ENCODE data around the gene TMEM141. TPM values are rescaled to one million over a fixed set of nuclear protein-coding genes. Genes with fewer than 3 reads are reported as not detected.
"Not testable (repeated sequence)": the region's sequence is repeated elsewhere in the genome, so short reads cannot be mapped to it uniquely, and the experiment has no call there.

TMEM141 gene
- total and polyA plus RNA-seq, 2 donors (not counting 3 experiments of a cell fraction or from before 2014, with no cell fraction given), result 43.2 to 146 TPM

GRCh38 chr9:136832581-136832980 lies 41.4 kb downstream of the TMEM141 start:
- Histone ChIP-seq H3K36me3 (ENCODE audit: control insufficient read depth in 2 of 2, extremely low read depth in 1 of 2, insufficient read depth in 2 of 2, low read length in 2 of 2) (peaks cover 7 to 30% of the 10 kb centered on the region in 2 experiments), H3K79me2 (ENCODE audit: control insufficient read depth, insufficient read depth, low read length) (no peaks in the 10 kb centered on the region), H3K9me1 (replicated peaks; ENCODE audit: control insufficient read depth, extremely low read depth, insufficient read depth, low read length) (no peaks in the 10 kb centered on the region), H3K4me1 (ENCODE audit: control insufficient read depth, extremely low read depth, insufficient read depth, low read length) (no peaks in the 10 kb centered on the region), H2AFZ (ENCODE audit: low read depth, low read length) (no peak overlapping the region), H3K27ac (ENCODE audit: insufficient read depth, low read depth, low read length) (no peak overlapping the region), H3K4me2 (ENCODE audit: insufficient read depth, low read length) (no peak overlapping the region), H3K27me3 (ENCODE audit: control insufficient read depth in 2 of 2, insufficient read depth in 2 of 2, low read length in 2 of 2) (no peaks in the 10 kb centered on the region), H3K9me3 (replicated peaks; ENCODE audit: control insufficient read depth, insufficient read depth, low read length) (no peaks in the 10 kb centered on the region), H4K20me1 (replicated peaks; ENCODE audit: control insufficient read depth, extremely low read depth, insufficient read depth, low read length) (no peaks in the 10 kb centered on the region), H3K4me3 (replicated peaks in 1 of 3; ENCODE audit: insufficient read depth in 1 of 3, low read depth in 1 of 3, low read length in 3 of 3) (no peak overlapping the region), H3K9ac (replicated peaks; ENCODE audit: extremely low read depth, insufficient read depth, low read length) (no peak overlapping the region)
- TF ChIP-seq JUN (IDR thresholded peaks at IDR 0.05; ENCODE audit: borderline replicate concordance, insufficient read depth, insufficient read length, low read depth) (no peak), POLR2A (IDR thresholded peaks at IDR 0.05; ENCODE audit: low read depth, low read length) (no peak), MYC (IDR thresholded peaks at IDR 0.05; ENCODE audit: low read depth, low read length) (no peak), EZH2 (IDR thresholded peaks at IDR 0.05; ENCODE audit: borderline replicate concordance, low read depth, low read length, severe bottlenecking) (no peak), POLR2AphosphoS5 (IDR thresholded peaks at IDR 0.05; ENCODE audit: insufficient read depth, low read depth, low read length) (no peak), GATA2 (IDR thresholded peaks at IDR 0.05; ENCODE audit: insufficient read depth, insufficient read length, low read depth, low read length) (no peak), MAX (IDR thresholded peaks at IDR 0.05; ENCODE audit: insufficient read depth, insufficient read length) (no peak), FOS (IDR thresholded peaks at IDR 0.05; ENCODE audit: borderline replicate concordance, insufficient read depth, low read length) (no peak)
- TF ChIP-seq, protein P1, sequence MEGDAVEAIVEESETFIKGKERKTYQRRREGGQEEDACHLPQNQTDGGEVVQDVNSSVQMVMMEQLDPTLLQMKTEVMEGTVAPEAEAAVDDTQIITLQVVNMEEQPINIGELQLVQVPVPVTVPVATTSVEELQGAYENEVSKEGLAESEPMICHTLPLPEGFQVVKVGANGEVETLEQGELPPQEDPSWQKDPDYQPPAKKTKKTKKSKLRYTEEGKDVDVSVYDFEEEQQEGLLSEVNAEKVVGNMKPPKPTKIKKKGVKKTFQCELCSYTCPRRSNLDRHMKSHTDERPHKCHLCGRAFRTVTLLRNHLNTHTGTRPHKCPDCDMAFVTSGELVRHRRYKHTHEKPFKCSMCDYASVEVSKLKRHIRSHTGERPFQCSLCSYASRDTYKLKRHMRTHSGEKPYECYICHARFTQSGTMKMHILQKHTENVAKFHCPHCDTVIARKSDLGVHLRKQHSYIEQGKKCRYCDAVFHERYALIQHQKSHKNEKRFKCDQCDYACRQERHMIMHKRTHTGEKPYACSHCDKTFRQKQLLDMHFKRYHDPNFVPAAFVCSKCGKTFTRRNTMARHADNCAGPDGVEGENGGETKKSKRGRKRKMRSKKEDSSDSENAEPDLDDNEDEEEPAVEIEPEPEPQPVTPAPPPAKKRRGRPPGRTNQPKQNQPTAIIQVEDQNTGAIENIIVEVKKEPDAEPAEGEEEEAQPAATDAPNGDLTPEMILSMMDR (IDR thresholded peaks at IDR 0.05; ENCODE audit: extremely low read depth in 1 of 2, insufficient read depth in 1 of 2, low read depth in 1 of 2, low read length in 2 of 2), result no peak
- no TSS peak for BruUV-seq (replicated peaks)
- DNase-seq (ENCODE audit: low read depth, low spot score), result no peak
- CTCF ChIA-PET, result interaction anchor here (2.8 kb wide), 1 partner anchor 9 kb away, joined by 11 read pairs; the partner anchor contains the start of gene AJM1
- POLR2A ChIA-PET, result no interaction called here
- intact Hi-C loops (cut with micrococcal nuclease) (no loop called here), dilution Hi-C loops (cut with MboI; ENCODE audit: extremely low pct_ligation_motif_present, low sequenced_read_pairs) (no loop called here)
- FAIRE-seq, result no peak

DNA sequence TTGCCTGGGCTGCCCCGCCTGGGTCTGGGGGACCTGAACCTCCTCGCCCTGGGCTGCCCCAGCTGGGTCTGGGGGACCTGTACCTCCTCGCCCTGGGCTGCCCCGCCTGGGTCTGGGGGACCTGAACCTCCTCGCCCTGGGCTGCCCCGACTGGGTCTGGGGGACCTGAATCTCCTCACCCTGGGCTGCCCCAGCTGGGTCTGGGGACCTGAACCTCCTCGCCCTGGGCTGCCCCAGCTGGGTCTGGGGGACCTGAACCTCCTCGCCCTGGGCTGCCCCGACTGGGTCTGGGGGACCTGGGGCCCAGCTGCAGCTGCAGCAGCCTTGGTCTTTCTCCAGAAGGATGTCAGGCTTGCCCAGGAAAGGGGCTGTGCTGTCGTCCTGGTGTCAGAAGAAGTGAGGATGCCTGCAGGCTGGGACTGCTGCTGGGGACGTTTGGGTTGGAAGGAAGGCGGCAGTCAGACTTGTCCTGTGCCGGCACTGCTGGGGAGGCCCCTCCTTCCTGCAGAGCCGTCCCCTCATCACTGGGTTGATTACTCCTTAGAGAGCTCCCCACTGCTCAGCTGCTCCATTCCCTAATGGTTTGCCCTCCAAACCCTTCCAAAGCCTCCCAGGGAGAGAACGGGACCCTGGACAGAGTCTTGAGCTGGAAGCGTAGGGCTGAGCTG lies 42.4 kb downstream of the TMEM141 start:
- not testable (repeated sequence) for FAIRE-seq; BruUV-seq (replicated peaks)
- CTCF ChIA-PET, result interaction anchor here (2.8 kb wide), 1 partner anchor 8 kb away, joined by 11 read pairs; the partner anchor contains the start of gene AJM1

More for the DNA sequence above, 42.4 kb downstream of the TMEM141 start:
- H2AFZ ChIP-seq (ENCODE audit: low read depth, low read length); H3K27me3 ChIP-seq (ENCODE audit: control insufficient read depth in 2 of 2, insufficient read depth in 2 of 2, low read length in 2 of 2); dilution Hi-C loops (cut with MboI; ENCODE audit: extremely low pct_ligation_motif_present, low sequenced_read_pairs); H3K9me3 ChIP-seq (replicated peaks; ENCODE audit: control insufficient read depth, insufficient read depth, low read length); intact Hi-C loops (cut with micrococcal nuclease); POLR2A ChIA-PET; H3K4me1 ChIP-seq (ENCODE audit: control insufficient read depth, extremely low read depth, insufficient read depth, low read length); H3K4me2 ChIP-seq (ENCODE audit: insufficient read depth, low read length); H3K4me3 ChIP-seq (replicated peaks in 1 of 3; ENCODE audit: insufficient read depth in 1 of 3, low read depth in 1 of 3, low read length in 3 of 3); H3K27ac ChIP-seq (ENCODE audit: insufficient read depth, low read depth, low read length); H3K79me2 ChIP-seq (ENCODE audit: control insufficient read depth, insufficient read depth, low read length); H3K9ac ChIP-seq (replicated peaks; ENCODE audit: extremely low read depth, insufficient read depth, low read length); H3K9me1 ChIP-seq (replicated peaks; ENCODE audit: control insufficient read depth, extremely low read depth, insufficient read depth, low read length); DNase-seq (ENCODE audit: low read depth, low spot score); H4K20me1 ChIP-seq (replicated peaks; ENCODE audit: control insufficient read depth, extremely low read depth, insufficient read depth, low read length): not testable (repeated sequence)
- peaks cover 7 to 25% of the 10 kb centered on the region in 2 experiments for H3K36me3 ChIP-seq (ENCODE audit: control insufficient read depth in 2 of 2, extremely low read depth in 1 of 2, insufficient read depth in 2 of 2, low read length in 2 of 2)

Data from endothelial cell of umbilical vein (primary cell).